AG09319 (cell line): ENCODE results near the gene NEK9.

Source experiments
- DNase-seq: peaks from one replicate; pipeline ENCODE4 v3.0.0-alpha.2; 2010; ENCODE audit warnings: low read depth; ENCODE audit errors: extremely low read depth
- CTCF ChIP-seq: IDR thresholded peaks from 2 replicates; pipeline ENCODE4 v1.5.1; 2011; ENCODE audit warnings: low read depth, mild to moderate bottlenecking, inconsistent platforms, low read length, moderate library complexity

NEK9 gene

DNA sequence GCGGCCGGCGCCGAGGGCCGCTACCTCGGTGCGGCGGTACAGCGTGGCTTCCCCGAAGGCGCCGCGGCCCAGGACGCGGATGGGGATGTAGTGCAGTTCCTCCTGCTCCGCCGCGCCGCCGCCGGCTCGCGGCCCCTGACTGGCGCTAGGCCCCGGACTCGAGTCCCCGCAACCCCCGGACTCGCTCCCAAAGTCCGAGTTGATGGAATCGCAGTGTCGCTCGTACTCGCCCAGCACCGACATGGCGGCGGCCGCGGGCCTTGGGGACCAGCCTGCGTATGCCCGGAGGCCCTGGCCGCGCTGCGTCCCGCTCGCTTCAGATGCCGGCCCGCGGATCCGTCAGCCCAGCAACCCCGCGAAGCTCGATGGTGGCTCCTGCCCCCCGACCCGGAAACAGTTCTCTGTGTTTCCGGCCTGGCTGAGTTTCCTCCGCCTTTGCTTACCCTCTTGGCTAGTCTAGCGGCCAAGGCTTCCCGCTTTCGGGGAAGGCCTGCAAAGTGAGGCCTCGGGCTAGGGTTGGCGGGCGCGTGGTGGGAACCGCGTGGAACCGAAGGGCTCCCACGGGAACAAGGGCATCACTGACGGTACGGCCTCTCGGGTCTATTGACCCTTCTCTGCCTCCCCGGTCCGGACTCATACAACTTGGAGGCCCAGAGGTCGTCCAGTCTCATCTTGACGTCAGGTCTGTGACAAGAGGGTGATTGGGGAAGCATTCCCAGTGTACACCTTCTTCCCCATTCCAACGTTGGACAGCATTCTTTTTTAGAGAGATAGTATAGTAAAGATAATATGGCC is at the start of gene NEK9:
TSS of gene NEK9 (minus strand) at position 370 of the 795 bp plus-strand sequence. CDS start at position 243, 127 bp downstream.
- no peak for DNase-seq
- TF ChIP-seq CTCF: no peak

DNA sequence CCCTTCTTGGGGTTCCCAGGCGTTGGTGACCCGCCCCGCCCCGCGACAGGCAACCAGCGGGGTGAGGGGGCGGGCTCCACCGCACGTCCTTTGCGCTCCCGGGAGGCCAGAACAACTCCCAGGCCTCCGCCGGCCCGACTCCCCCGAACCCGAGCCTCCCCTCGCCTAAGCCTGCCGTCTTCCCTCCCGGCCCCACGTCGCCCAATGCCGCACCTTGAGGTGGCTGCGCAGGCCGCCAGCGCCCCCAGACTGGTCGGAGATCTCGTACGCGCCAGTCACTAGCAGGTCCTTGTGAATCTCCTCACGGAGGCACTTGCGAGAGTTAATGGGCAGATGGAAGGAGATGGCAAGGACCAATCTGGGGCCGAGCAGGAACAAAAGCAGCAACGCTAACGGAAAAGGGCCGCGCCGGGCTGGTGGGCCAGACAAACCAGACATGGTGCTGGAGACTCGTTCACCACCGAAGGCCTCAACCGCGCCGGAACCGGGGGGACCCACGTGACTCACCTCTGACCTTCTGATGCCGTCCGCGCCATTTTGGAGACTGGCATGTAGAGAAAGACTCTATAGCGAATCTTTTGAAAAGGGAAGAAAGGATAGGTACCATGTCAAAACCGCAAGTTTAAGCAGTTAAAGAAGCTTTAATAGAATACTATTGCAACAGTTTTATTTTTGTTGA is 49.4 kb upstream of the NEK9 start, which contains the start of gene TMED10:
TSS of gene TMED10 (minus strand) at position 471 of the 679 bp plus-strand sequence. CDS start at position 438, 33 bp downstream.
- DNase-seq: peak; percentile 69
- TF ChIP-seq CTCF: no peak

DNA sequence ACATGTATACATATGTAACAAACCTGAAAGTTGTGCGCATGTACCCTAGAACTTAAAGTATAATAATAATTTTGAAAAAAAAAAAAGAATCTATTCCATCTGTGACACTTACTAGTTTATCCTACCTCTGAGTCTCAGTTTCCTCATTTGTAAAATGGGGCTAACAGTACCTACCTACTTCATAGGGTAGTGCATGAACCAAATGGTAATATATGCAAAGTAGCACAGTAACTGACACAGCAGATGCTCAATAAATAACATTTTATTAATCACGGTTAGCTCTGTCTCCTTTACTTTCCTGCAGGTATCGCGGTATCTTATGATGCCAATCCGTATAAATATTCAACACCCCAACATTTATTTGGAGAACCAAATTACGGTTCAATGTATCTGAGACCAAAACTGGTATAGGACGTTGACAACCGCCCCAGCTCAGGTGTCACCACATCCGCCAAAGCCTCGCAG is 48.9 kb upstream of the NEK9 start:
- no peak for TF ChIP-seq CTCF

GRCh38 chr14:75174066-75174465 is 47.2 kb upstream of the NEK9 start:
- no peak for TF ChIP-seq CTCF
- no peak for DNase-seq

More for the DNA sequence above, 48.9 kb upstream of the NEK9 start:
- no peak for DNase-seq

- no peak for TF ChIP-seq CTCF
- no peak for DNase-seq
Observed at GRCh38 chr14:75170772-75171171, 43.9 kb upstream of the NEK9 start.

- no peak for DNase-seq
- no peak for TF ChIP-seq CTCF
Observed at GRCh38 chr14:75168586-75169335, 41.9 kb upstream of the NEK9 start.
